K562 (cell line): ENCODE data around the gene THG1L. TPM values are rescaled to one million over a fixed set of nuclear protein-coding genes. Genes with fewer than 3 reads are reported as not detected.

Experiments
- CBFA2T2 ChIP-seq: fragments of 450-650 bp; conservative IDR thresholded peaks from 2 replicates; pipeline ENCODE4 v1.6.1; 2017; ENCODE audit warnings: mild to moderate bottlenecking
- ETV6 ChIP-seq, 3 experiments: fragments of 150-350 bp in 1 of 3; sonication (generic) in 1 of 3; formaldehyde crosslinking in 1 of 3; IDR thresholded peaks; 2 replicates each; pipeline versions ENCODE4 v1.6.1 to v1.8.0; 2014 to 2022; ENCODE audit warnings: borderline replicate concordance in 2 of 3, low read depth in 2 of 3, antibody characterized with exemption in 1 of 3, low read length in 1 of 3, mild to moderate bottlenecking in 1 of 3, missing genetic modification reagents in 1 of 3
- GATAD2B ChIP-seq: fragments of 450-650 bp; IDR thresholded peaks from 2 replicates; pipeline ENCODE4 v1.6.1; 2017; ENCODE audit warnings: mild to moderate bottlenecking, borderline replicate concordance
- HDAC3 ChIP-seq: fragments of 450-650 bp; IDR thresholded peaks from 2 replicates; pipeline ENCODE4 v1.6.1; 2018; ENCODE audit warnings: borderline replicate concordance, mild to moderate bottlenecking, moderate library complexity; ENCODE audit not compliant: partially characterized antibody
- HDGF ChIP-seq: fragments of 450-650 bp; IDR thresholded peaks from 2 replicates; pipeline ENCODE4 v1.6.1; 2016
- KLF10 ChIP-seq: fragments of 250-450 bp; sonication (Bioruptor Pico); IDR thresholded peaks from 2 replicates; pipeline ENCODE4 v1.6.1; 2021; ENCODE audit warnings: matching md5 sums
- PHF8 ChIP-seq: fragments of 200-600 bp; sonication (generic); IDR thresholded peaks from 2 replicates; pipeline ENCODE4 v1.6.1; 2012; ENCODE audit warnings: mixed run types, mild to moderate bottlenecking, inconsistent platforms, low read length, moderate library complexity, borderline replicate concordance
- RFX1 ChIP-seq: fragments of 450-650 bp; IDR thresholded peaks from 2 replicates; pipeline ENCODE4 v1.6.1; 2016; ENCODE audit warnings: mild to moderate bottlenecking, moderate library complexity
- STAT5B ChIP-seq: fragments of 250-450 bp; sonication (Bioruptor Pico); IDR thresholded peaks from 2 replicates; pipeline ENCODE4 v1.8.0; 2021; ENCODE audit warnings: mild to moderate bottlenecking, inconsistent platforms
- ZBTB8A ChIP-seq: fragments of 450-650 bp; IDR thresholded peaks from 2 replicates; pipeline ENCODE4 v1.6.1; 2018; ENCODE audit warnings: mild to moderate bottlenecking, moderate library complexity; ENCODE audit not compliant: partially characterized antibody
- ZNF274 ChIP-seq: IDR thresholded peaks from 2 replicates; pipeline ENCODE4 v1.6.1; 2011; ENCODE audit warnings: low read depth, mild to moderate bottlenecking, low read length, moderate library complexity, borderline replicate concordance
- polyA plus RNA-seq, 8 experiments: library from polyadenylated mRNA; depleted of rRNA in 4 of 8; stranded (reverse) in 5 of 8; unstranded in 3 of 8; fragments of >200 nt; fragmentation: Nextera tagmentation in 2 of 8; fragmentation: Illumina TruSeq in 1 of 8; extraction: Ambion mirVana in 2 of 8; extraction: Trizol in 1 of 8; gene quantifications; 2 replicates each; pipeline versions ENCODE4 v1.2.1 to v1.2.3, GENCODE V29; 2011 to 2014; ENCODE audit warnings: inconsistent platforms in 1 of 8, missing spikeins in 1 of 8
- total RNA-seq, 7 experiments: library from RNA; depleted of rRNA in 6 of 7; stranded (reverse); fragments of >200 nt in 6 of 7; fragmentation: Illumina TruSeq in 2 of 7; extraction: Trizol in 2 of 7; gene quantifications; 2 replicates each; pipeline versions ENCODE4 v1.2.1 to v1.2.3, GENCODE V29; 2011 to 2021; ENCODE audit warnings: low replicate concordance in 1 of 7
- TF ChIP-seq, protein P1 (sequence below): fragments of 450-650 bp; conservative IDR thresholded peaks from 2 replicates; pipeline ENCODE4 v1.6.1; 2016; ENCODE audit warnings: missing genetic modification characterization, low read depth, mild to moderate bottlenecking, control low read depth, missing compliant biosample characterization
- TF ChIP-seq, protein P2 (sequence below), 2 experiments: fragments of 450-650 bp; IDR thresholded peaks; 2 replicates each; pipeline ENCODE4 v1.6.1; 2016
- TF ChIP-seq, protein P3 (sequence below): fragments of 250-450 bp; sonication (Bioruptor Pico); IDR thresholded peaks from 2 replicates; pipeline ENCODE4 v1.5.0; 2021
- TF ChIP-seq, protein P4 (sequence below), 2 experiments: IDR thresholded peaks; 2 replicates each; pipeline ENCODE4 v1.6.1; 2011; ENCODE audit warnings: borderline replicate concordance in 1 of 2, control low read depth in 1 of 2, low read depth in 1 of 2, low read length in 1 of 2, mild to moderate bottlenecking in 1 of 2, mixed read lengths in 1 of 2, moderate library complexity in 1 of 2; ENCODE audit not compliant: insufficient read depth in 1 of 2, insufficient read length in 1 of 2, poor library complexity in 1 of 2, severe bottlenecking in 1 of 2; ENCODE audit errors: extremely low read depth in 1 of 2
- TF ChIP-seq, protein P5 (sequence below): sonication (generic); formaldehyde crosslinking; IDR thresholded peaks from 2 replicates; pipeline ENCODE4 v1.8.1; 2023; ENCODE audit warnings: mild to moderate bottlenecking, missing genetic modification reagents
- TF ChIP-seq, protein P6 (sequence below): sonication (generic); formaldehyde crosslinking; IDR thresholded peaks from 2 replicates; pipeline ENCODE4 v1.8.0; 2022; ENCODE audit warnings: mild to moderate bottlenecking, missing genetic modification reagents

Gene THG1L
- total and polyA plus RNA-seq, 9 of the 15 experiments (the other 6 are each of a cell fraction or from before 2014, with no cell fraction given) = 21.8 to 40.7 (median 28.0) TPM

DNA sequence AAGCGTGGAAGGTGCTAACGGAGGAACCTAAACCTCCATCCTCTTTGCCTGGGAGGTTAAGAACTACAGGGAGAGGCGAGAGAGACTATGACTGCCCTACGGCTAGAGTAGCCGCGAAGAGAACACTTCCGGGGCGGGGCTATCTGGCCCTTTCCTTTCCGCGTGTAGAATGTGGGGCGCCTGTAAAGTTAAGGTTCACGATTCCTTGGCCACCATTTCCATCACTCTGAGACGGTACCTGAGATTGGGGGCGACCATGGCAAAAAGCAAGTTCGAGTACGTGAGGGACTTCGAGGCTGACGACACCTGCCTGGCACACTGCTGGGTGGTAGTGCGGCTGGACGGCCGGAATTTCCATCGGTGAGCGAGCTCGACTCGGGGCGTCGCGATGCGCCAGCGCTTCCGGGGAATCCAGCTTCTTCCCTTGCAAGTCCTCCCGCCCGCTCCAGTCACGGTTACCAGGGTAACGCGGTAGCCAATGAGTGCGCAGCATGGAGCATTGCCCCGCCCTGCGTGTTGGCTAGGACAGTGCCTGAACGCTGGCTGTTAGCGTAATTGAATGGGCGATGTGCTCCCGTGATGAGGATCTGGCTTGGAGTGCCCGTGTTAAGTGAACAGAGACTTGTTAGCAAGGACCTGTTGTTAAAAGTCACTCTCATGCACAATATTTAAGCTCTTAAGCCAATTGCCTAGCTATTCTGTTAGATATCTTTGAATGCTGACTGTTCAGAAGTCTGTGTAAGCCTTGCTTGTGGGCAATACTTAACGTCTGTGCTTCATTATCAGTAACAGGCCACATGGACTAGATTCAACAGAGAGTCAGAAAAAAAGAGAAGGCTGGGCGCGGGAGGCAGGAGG lies at the start of gene THG1L (continued):
- TF ChIP-seq KLF10 (CRISPR knock-in tag) (no peak), ZBTB8A (no peak), STAT5B (CRISPR knock-in tag) (no peak), RFX1 (peak; percentile 98), PHF8 (peak; percentile 90; the same call in 1 of the 2 replicates), GATAD2B (no peak), ETV6 (IDR thresholded peaks at IDR 0.05; ENCODE audit: borderline replicate concordance in 1 of 2, low read depth in 2 of 2, low read length in 1 of 2) (no peak), ETV6 (CRISPR knock-in tag; IDR thresholded peaks at IDR 0.05; ENCODE audit: borderline replicate concordance) (no peak), ZNF274 (no peak), HDGF (no peak), CBFA2T2 (peak; percentile 70), HDAC3 (no peak)
- TF ChIP-seq, protein P1, sequence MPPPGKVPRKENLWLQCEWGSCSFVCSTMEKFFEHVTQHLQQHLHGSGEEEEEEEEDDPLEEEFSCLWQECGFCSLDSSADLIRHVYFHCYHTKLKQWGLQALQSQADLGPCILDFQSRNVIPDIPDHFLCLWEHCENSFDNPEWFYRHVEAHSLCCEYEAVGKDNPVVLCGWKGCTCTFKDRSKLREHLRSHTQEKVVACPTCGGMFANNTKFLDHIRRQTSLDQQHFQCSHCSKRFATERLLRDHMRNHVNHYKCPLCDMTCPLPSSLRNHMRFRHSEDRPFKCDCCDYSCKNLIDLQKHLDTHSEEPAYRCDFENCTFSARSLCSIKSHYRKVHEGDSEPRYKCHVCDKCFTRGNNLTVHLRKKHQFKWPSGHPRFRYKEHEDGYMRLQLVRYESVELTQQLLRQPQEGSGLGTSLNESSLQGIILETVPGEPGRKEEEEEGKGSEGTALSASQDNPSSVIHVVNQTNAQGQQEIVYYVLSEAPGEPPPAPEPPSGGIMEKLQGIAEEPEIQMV (tag) = no peak
- TF ChIP-seq, protein P2, sequence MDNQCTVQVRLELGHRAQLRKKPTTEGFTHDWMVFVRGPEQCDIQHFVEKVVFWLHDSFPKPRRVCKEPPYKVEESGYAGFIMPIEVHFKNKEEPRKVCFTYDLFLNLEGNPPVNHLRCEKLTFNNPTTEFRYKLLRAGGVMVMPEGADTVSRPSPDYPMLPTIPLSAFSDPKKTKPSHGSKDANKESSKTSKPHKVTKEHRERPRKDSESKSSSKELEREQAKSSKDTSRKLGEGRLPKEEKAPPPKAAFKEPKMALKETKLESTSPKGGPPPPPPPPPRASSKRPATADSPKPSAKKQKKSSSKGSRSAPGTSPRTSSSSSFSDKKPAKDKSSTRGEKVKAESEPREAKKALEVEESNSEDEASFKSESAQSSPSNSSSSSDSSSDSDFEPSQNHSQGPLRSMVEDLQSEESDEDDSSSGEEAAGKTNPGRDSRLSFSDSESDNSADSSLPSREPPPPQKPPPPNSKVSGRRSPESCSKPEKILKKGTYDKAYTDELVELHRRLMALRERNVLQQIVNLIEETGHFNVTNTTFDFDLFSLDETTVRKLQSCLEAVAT (IDR thresholded peaks at IDR 0.05) = no peak
- TF ChIP-seq, protein P3, sequence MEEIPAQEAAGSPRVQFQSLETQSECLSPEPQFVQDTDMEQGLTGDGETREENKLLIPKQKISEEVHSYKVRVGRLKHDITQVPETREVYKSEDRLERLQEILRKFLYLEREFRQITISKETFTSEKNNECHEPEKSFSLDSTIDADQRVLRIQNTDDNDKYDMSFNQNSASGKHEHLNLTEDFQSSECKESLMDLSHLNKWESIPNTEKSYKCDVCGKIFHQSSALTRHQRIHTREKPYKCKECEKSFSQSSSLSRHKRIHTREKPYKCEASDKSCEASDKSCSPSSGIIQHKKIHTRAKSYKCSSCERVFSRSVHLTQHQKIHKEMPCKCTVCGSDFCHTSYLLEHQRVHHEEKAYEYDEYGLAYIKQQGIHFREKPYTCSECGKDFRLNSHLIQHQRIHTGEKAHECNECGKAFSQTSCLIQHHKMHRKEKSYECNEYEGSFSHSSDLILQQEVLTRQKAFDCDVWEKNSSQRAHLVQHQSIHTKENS = no peak
- TF ChIP-seq, protein P4, sequence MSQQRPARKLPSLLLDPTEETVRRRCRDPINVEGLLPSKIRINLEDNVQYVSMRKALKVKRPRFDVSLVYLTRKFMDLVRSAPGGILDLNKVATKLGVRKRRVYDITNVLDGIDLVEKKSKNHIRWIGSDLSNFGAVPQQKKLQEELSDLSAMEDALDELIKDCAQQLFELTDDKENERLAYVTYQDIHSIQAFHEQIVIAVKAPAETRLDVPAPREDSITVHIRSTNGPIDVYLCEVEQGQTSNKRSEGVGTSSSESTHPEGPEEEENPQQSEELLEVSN (IDR thresholded peaks at IDR 0.05; ENCODE audit: borderline replicate concordance in 1 of 2, extremely low read depth in 1 of 2, insufficient read depth in 1 of 2, insufficient read length in 1 of 2, low read depth in 1 of 2, low read length in 1 of 2, poor library complexity in 1 of 2, severe bottlenecking in 1 of 2) = peak; percentile 76 to 90
- TF ChIP-seq, protein P5, sequence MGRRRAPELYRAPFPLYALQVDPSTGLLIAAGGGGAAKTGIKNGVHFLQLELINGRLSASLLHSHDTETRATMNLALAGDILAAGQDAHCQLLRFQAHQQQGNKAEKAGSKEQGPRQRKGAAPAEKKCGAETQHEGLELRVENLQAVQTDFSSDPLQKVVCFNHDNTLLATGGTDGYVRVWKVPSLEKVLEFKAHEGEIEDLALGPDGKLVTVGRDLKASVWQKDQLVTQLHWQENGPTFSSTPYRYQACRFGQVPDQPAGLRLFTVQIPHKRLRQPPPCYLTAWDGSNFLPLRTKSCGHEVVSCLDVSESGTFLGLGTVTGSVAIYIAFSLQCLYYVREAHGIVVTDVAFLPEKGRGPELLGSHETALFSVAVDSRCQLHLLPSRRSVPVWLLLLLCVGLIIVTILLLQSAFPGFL (CRISPR knock-in tag) = no peak
- TF ChIP-seq, protein P6, sequence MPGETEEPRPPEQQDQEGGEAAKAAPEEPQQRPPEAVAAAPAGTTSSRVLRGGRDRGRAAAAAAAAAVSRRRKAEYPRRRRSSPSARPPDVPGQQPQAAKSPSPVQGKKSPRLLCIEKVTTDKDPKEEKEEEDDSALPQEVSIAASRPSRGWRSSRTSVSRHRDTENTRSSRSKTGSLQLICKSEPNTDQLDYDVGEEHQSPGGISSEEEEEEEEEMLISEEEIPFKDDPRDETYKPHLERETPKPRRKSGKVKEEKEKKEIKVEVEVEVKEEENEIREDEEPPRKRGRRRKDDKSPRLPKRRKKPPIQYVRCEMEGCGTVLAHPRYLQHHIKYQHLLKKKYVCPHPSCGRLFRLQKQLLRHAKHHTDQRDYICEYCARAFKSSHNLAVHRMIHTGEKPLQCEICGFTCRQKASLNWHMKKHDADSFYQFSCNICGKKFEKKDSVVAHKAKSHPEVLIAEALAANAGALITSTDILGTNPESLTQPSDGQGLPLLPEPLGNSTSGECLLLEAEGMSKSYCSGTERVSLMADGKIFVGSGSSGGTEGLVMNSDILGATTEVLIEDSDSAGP (CRISPR knock-in tag) = no peak
